ENCODE data around the gene FARS2. TPM values are rescaled to one million over a fixed set of nuclear protein-coding genes. Genes with fewer than 3 reads are reported as not detected.

Gene FARS2
- total and polyA plus RNA-seq, 9 of the 15 experiments (the other 6 are each of a cell fraction or from before 2014, with no cell fraction given) = 16.5 to 62.2 (median 27.0) TPM

GRCh38 chr6:5315881-5316280 lies 54.6 kb downstream of the FARS2 start:
- intact Hi-C loops (cut with micrococcal nuclease) = no loop called here
- FAIRE-seq = no peak
- CTCF ChIA-PET (ENCODE audit: low intra/inter-chr PET ratio) = no interaction called here

More at GRCh38 chr6:5315881-5316280, 54.6 kb downstream of the FARS2 start:
- no peaks in the 10 kb centered on the region for H3K9me1 ChIP-seq (ENCODE audit: control insufficient read depth, insufficient read depth, low read length)
- ATAC-seq (no peak), DNase-seq (ENCODE audit: extremely low read depth in 1 of 4, low spot score in 3 of 4) (no peak)
- H3K4me2 ChIP-seq (ENCODE audit: insufficient read depth, low read length) = no peak overlapping the region
- H3K27me3 ChIP-seq (ENCODE audit: control insufficient read depth in 2 of 2, insufficient read depth in 2 of 2, low read length in 2 of 2) = no peaks in the 10 kb centered on the region
- H3K9me3 ChIP-seq (replicated peaks; ENCODE audit: control insufficient read depth, insufficient read depth, low read depth, low read length) = no peaks in the 10 kb centered on the region
- TF ChIP-seq PHF21A (IDR thresholded peaks at IDR 0.05; ENCODE audit: borderline replicate concordance, low read depth) (no peak), BHLHE40 (IDR thresholded peaks at IDR 0.05; ENCODE audit: low read length) (no peak), EZH2 (IDR thresholded peaks at IDR 0.05; ENCODE audit: borderline replicate concordance, low read depth, low read length) (no peak), KLF10 (CRISPR knock-in tag; IDR thresholded peaks at IDR 0.05) (no peak), DNMT1 (IDR thresholded peaks at IDR 0.05) (no peak), KHSRP (IDR thresholded peaks at IDR 0.05) (no peak), RB1 (IDR thresholded peaks at IDR 0.05; ENCODE audit: low read depth) (no peak), ZNF324 (CRISPR knock-in tag; IDR thresholded peaks at IDR 0.05) (no peak), BDP1 (IDR thresholded peaks at IDR 0.05; ENCODE audit: insufficient read depth, insufficient read length) (no peak), HDAC1 (IDR thresholded peaks at IDR 0.05) (no peak), ZNF124 (CRISPR knock-in tag; IDR thresholded peaks at IDR 0.05) (no peak)
- TF ChIP-seq, protein P1, sequence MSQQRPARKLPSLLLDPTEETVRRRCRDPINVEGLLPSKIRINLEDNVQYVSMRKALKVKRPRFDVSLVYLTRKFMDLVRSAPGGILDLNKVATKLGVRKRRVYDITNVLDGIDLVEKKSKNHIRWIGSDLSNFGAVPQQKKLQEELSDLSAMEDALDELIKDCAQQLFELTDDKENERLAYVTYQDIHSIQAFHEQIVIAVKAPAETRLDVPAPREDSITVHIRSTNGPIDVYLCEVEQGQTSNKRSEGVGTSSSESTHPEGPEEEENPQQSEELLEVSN (IDR thresholded peaks at IDR 0.05; ENCODE audit: borderline replicate concordance in 1 of 2, extremely low read depth in 1 of 2, insufficient read depth in 1 of 2, insufficient read length in 1 of 2, low read depth in 1 of 2, low read length in 1 of 2, poor library complexity in 1 of 2, severe bottlenecking in 1 of 2) = no peak
- TF ChIP-seq, protein P2, sequence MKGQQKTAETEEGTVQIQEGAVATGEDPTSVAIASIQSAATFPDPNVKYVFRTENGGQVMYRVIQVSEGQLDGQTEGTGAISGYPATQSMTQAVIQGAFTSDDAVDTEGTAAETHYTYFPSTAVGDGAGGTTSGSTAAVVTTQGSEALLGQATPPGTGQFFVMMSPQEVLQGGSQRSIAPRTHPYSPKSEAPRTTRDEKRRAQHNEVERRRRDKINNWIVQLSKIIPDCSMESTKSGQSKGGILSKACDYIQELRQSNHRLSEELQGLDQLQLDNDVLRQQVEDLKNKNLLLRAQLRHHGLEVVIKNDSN (CRISPR knock-in tag; IDR thresholded peaks at IDR 0.05) = no peak
- H3K9ac ChIP-seq (ENCODE audit: insufficient read depth in 1 of 2, low read depth in 2 of 2, low read length in 2 of 2) = no peak overlapping the region
- no peaks in the 10 kb centered on the region for H3K79me2 ChIP-seq (ENCODE audit: control insufficient read depth, insufficient read depth, low read length)
- H3K36me3 ChIP-seq (ENCODE audit: control insufficient read depth, insufficient read depth, low read length) = no peaks in the 10 kb centered on the region
- BruUV-seq (replicated peaks) = no TSS peak
- no peak overlapping the region for H3K27ac ChIP-seq (ENCODE audit: extremely low read depth, low read depth, low read length)
- WGBS (ENCODE audit: insufficient coverage, low coverage, missing lambda C conversion rate) = 81% methylated on average over 5 of the region's 5 CpGs
- in situ Hi-C loops (cut with MboI) = no loop called here
- H4K20me1 ChIP-seq (replicated peaks; ENCODE audit: control insufficient read depth, insufficient read depth, low read length) = no peaks in the 10 kb centered on the region
- POLR2A ChIA-PET = no interaction called here
- H2AFZ ChIP-seq (ENCODE audit: low read depth, low read length) = no peak overlapping the region
- no peak overlapping the region for H3K4me3 ChIP-seq
- no peaks in the 10 kb centered on the region; a peak in 1 of 5 replicates for H3K4me1 ChIP-seq (replicated peaks in 1 of 2; ENCODE audit: control insufficient read depth in 2 of 2, insufficient read depth in 2 of 2, low read length in 2 of 2)
